ENCODE data around the gene ANXA5. TPM values are rescaled to one million over a fixed set of nuclear protein-coding genes. Genes with fewer than 3 reads are reported as not detected.
A peak's percentile ranks its signal among the peaks of the same experiment; 100 is the strongest.

Gene ANXA5
- total RNA-seq, 2 donors from 2014 or later: 103 to 108 TPM

DNA sequence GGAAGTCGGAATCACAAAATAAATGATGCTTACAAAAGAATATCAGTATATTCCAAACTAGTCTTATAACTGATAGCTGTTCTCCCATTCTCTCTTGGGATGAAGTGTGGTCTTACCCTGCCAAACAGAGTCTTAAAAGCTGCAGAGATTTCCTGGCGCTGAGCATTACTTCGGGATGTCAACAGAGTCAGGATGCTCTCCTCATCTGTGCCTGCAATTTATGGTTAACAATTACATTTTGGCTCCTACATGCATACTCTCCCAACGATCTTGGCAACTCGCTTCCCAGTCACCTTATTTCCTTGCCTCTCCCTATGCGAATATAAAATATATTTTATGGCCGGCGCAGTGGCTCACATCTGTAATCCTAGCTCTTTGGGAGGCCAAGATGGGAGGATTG lies 12.2 kb downstream of the ANXA5 start:
- H3K36me3 Mint-ChIP-seq (ENCODE audit: low read depth): peaks cover 8% of the 10 kb centered on the region
- ATAC-seq: no peak
- H3K4me3 Mint-ChIP-seq: no peak overlapping the region

GRCh38 chr4:121684016-121684415 lies 12.8 kb downstream of the ANXA5 start:
- H3K4me1 Mint-ChIP-seq: peaks cover 10% of the 10 kb centered on the region
- H3K36me3 Mint-ChIP-seq (ENCODE audit: low read depth): peaks cover 13% of the 10 kb centered on the region
- H3K27me3 Mint-ChIP-seq: no peaks in the 10 kb centered on the region
- H3K27ac Mint-ChIP-seq: no peak overlapping the region
- ATAC-seq (no peak), DNase-seq (no peak)
- H3K9me3 ChIP-seq (ENCODE audit: control insufficient read depth, low read length, poor library complexity, severe bottlenecking): no peaks in the 10 kb centered on the region
- no peak overlapping the region for H3K4me3 Mint-ChIP-seq

More for the DNA sequence above, 12.2 kb downstream of the ANXA5 start:
- DNase-seq: no peak
- Mint-ChIP-seq H3K27ac (no peak overlapping the region), H3K4me1 (peaks cover 6% of the 10 kb centered on the region), H3K27me3 (no peaks in the 10 kb centered on the region)
- no peaks in the 10 kb centered on the region for H3K9me3 ChIP-seq (ENCODE audit: control insufficient read depth, low read length, poor library complexity, severe bottlenecking)

DNA sequence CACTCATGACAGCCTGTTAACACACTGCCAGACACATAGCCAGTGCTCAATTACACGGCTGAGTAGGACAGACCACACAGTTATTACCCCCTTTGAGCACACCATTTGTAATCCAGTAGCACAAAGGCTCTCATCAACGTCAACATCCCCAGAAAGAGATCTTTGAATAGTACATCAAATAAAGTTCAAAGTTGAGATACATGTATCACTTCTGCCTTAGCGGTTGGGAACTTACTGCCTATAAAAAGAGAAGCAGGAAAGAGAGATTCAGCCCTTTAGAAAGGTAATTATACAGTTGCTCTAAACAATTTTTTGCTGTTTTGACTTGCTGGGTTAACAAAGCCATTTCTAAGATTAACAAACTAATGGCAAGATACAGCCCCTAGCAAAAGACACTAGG lies 16.2 kb downstream of the ANXA5 start:
- peaks cover 10% of the 10 kb centered on the region for H3K4me1 Mint-ChIP-seq
- H3K9me3 ChIP-seq (ENCODE audit: control insufficient read depth, low read length, poor library complexity, severe bottlenecking): no peaks in the 10 kb centered on the region
- ATAC-seq (no peak), DNase-seq (no peak)
- no peak overlapping the region for H3K4me3 Mint-ChIP-seq
- H3K27me3 Mint-ChIP-seq: no peaks in the 10 kb centered on the region
- H3K27ac Mint-ChIP-seq: peak overlapping the region; percentile 29
- peaks cover 9% of the 10 kb centered on the region for H3K36me3 Mint-ChIP-seq (ENCODE audit: low read depth)

GRCh38 chr4:121679951-121680350 lies 16.8 kb downstream of the ANXA5 start:
- peaks cover 4% of the 10 kb centered on the region for H3K36me3 Mint-ChIP-seq (ENCODE audit: low read depth)
- peaks cover 5% of the 10 kb centered on the region for H3K4me1 Mint-ChIP-seq
- H3K27ac Mint-ChIP-seq: peak overlapping the region; percentile 29
- ATAC-seq (no peak), DNase-seq (no peak)
- no peaks in the 10 kb centered on the region for H3K9me3 ChIP-seq (ENCODE audit: control insufficient read depth, low read length, poor library complexity, severe bottlenecking)
- H3K4me3 Mint-ChIP-seq: no peak overlapping the region
- H3K27me3 Mint-ChIP-seq: no peaks in the 10 kb centered on the region

- DNase-seq (no peak), ATAC-seq (no peak)
- peaks cover 4% of the 10 kb centered on the region for H3K36me3 Mint-ChIP-seq (ENCODE audit: low read depth)
- no peaks in the 10 kb centered on the region for H3K9me3 ChIP-seq (ENCODE audit: control insufficient read depth, low read length, poor library complexity, severe bottlenecking)
- peak overlapping the region; percentile 29 for H3K27ac Mint-ChIP-seq
- H3K4me1 Mint-ChIP-seq: peaks cover 5% of the 10 kb centered on the region
- H3K4me3 Mint-ChIP-seq: no peak overlapping the region
- no peaks in the 10 kb centered on the region for H3K27me3 Mint-ChIP-seq
Measured at GRCh38 chr4:121679267-121679666, 17.5 kb downstream of the ANXA5 start.

DNA sequence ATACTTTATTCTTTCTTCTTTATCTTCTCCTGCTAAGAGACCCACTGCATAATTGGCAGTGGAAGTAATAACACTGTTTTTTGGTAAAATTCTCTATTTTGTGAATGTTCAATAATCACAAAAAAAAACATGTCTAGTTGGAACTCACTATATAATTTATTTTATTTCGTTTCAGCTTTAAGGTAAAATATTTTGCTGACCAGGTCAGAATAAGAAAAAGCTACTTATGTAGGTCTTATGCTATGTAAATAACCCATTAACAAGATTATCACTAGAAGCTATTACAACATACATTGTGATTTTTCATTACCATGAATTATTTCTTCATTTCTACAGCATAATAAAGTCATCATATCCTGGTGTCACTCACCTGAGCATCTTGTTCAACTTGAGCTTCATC lies 19.3 kb downstream of the ANXA5 start:
- H3K9me3 ChIP-seq (ENCODE audit: control insufficient read depth, low read length, poor library complexity, severe bottlenecking): no peaks in the 10 kb centered on the region
- DNase-seq: no peak
- Mint-ChIP-seq H3K4me1 (peaks cover 6% of the 10 kb centered on the region), H3K27ac (peak overlapping the region; percentile 51), H3K4me3 (no peak overlapping the region), H3K36me3 (ENCODE audit: low read depth) (peaks cover 4% of the 10 kb centered on the region), H3K27me3 (no peaks in the 10 kb centered on the region)
- no peak for ATAC-seq

DNA sequence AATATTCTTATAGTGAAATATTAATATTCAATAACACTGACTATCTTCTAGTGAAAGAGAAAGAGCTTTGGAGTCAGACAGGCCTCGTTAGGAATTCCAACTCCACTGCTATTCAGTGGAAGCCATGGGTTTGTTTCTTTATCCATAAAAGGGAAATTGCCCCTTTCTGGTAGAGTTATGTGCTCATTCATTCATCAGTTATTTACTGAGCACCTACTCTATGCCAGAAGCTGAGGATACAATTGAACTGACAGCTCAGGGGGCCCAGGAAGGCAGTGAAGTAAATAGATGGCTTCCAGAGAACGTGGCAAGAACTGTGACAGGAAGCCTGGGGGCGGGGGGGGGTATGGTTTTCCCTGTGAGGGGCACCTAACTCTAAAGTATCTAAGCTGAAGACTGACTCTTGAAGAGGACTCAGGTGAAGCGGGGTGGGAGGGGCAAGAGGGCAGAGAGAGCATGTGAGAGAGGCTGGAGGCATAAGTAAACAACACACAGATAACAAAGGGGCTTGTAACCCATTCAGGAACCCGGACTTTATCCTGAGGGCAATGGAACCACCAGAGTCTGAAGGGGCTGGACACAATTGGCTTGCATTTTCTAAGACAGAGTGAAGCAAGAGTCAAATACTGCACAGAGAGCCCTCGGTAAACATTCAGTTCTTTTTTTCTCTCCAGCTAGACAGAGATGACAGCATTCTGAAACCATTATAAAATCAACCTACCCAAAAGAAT lies 20.3 kb downstream of the ANXA5 start:
- Mint-ChIP-seq H3K4me3 (no peak overlapping the region), H3K27me3 (no peaks in the 10 kb centered on the region), H3K36me3 (ENCODE audit: low read depth) (peaks cover 10% of the 10 kb centered on the region), H3K27ac (peak overlapping the region; percentile 51), H3K4me1 (peaks cover 8% of the 10 kb centered on the region)
- DNase-seq (no peak), ATAC-seq (no peak)
- H3K9me3 ChIP-seq (ENCODE audit: control insufficient read depth, low read length, poor library complexity, severe bottlenecking): no peaks in the 10 kb centered on the region

DNA sequence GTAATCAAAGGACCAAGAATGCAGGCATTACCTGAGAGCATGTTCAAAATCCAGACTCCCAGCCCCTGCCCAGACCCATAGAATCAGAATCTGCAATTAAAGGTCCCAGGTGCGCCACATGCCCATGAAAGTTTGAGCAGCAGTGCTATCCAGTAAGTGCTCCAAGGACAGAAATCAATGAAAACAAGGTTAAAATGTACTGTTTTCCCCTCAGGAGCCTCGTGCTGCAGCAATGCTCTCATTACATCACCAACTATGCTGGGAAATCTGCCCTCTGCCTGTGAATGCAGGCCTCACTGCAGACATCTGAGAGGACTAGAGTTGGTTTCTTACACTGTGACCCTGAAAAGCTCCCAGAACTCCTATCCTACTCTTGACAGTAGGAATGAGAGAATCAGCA lies 21.1 kb downstream of the ANXA5 start:
- no peak overlapping the region for H3K27ac Mint-ChIP-seq
- no peaks in the 10 kb centered on the region for H3K27me3 Mint-ChIP-seq
- no peak for ATAC-seq
- H3K36me3 Mint-ChIP-seq (ENCODE audit: low read depth): peaks cover 13% of the 10 kb centered on the region
- H3K4me1 Mint-ChIP-seq: peaks cover 10% of the 10 kb centered on the region
- H3K9me3 ChIP-seq (ENCODE audit: control insufficient read depth, low read length, poor library complexity, severe bottlenecking): no peaks in the 10 kb centered on the region
- H3K4me3 Mint-ChIP-seq: no peak overlapping the region
- no peak for DNase-seq

GRCh38 chr4:121674696-121675095 lies 22.1 kb downstream of the ANXA5 start:
- ATAC-seq: no peak
- no peak overlapping the region for H3K4me3 Mint-ChIP-seq
- DNase-seq: no peak
- no peak overlapping the region for H3K27ac Mint-ChIP-seq
- H3K36me3 Mint-ChIP-seq (ENCODE audit: low read depth): peaks cover 13% of the 10 kb centered on the region
- H3K27me3 Mint-ChIP-seq: no peaks in the 10 kb centered on the region
- H3K4me1 Mint-ChIP-seq: peaks cover 10% of the 10 kb centered on the region
- H3K9me3 ChIP-seq (ENCODE audit: control insufficient read depth, low read length, poor library complexity, severe bottlenecking): no peaks in the 10 kb centered on the region

GRCh38 chr4:121674191-121674590 lies 22.6 kb downstream of the ANXA5 start:
- Mint-ChIP-seq H3K36me3 (ENCODE audit: low read depth) (peaks cover 13% of the 10 kb centered on the region), H3K27me3 (no peaks in the 10 kb centered on the region), H3K4me3 (no peak overlapping the region), H3K27ac (no peak overlapping the region), H3K4me1 (peaks cover 7% of the 10 kb centered on the region)
- DNase-seq: no peak
- no peak for ATAC-seq
- no peaks in the 10 kb centered on the region for H3K9me3 ChIP-seq (ENCODE audit: control insufficient read depth, low read length, poor library complexity, severe bottlenecking)

GRCh38 chr4:121669163-121669550 lies 27.6 kb downstream of the ANXA5 start:
- H3K4me1 Mint-ChIP-seq: peaks cover 6% of the 10 kb centered on the region
- H3K4me3 Mint-ChIP-seq: no peak overlapping the region
- no peaks in the 10 kb centered on the region for H3K9me3 ChIP-seq (ENCODE audit: control insufficient read depth, low read length, poor library complexity, severe bottlenecking)
- ATAC-seq (no peak), DNase-seq (no peak)
- H3K27ac Mint-ChIP-seq: no peak overlapping the region
- no peaks in the 10 kb centered on the region for H3K27me3 Mint-ChIP-seq
- H3K36me3 Mint-ChIP-seq (ENCODE audit: low read depth): peaks cover 23% of the 10 kb centered on the region

- ATAC-seq (no peak), DNase-seq (no peak)
- Mint-ChIP-seq H3K36me3 (ENCODE audit: low read depth) (peaks cover 25% of the 10 kb centered on the region), H3K27me3 (no peaks in the 10 kb centered on the region), H3K4me1 (peaks cover 6% of the 10 kb centered on the region), H3K4me3 (no peak overlapping the region), H3K27ac (no peak overlapping the region)
- no peaks in the 10 kb centered on the region for H3K9me3 ChIP-seq (ENCODE audit: control insufficient read depth, low read length, poor library complexity, severe bottlenecking)
Measured at GRCh38 chr4:121668368-121669162, 28.2 kb downstream of the ANXA5 start.

- peaks cover 16% of the 10 kb centered on the region for H3K36me3 Mint-ChIP-seq (ENCODE audit: low read depth)
- H3K27me3 Mint-ChIP-seq: no peaks in the 10 kb centered on the region
- ATAC-seq: no peak
- H3K27ac Mint-ChIP-seq: no peak overlapping the region
- no peak for DNase-seq
- no peaks in the 10 kb centered on the region for H3K9me3 ChIP-seq (ENCODE audit: control insufficient read depth, low read length, poor library complexity, severe bottlenecking)
- no peaks in the 10 kb centered on the region for H3K4me1 Mint-ChIP-seq
- H3K4me3 Mint-ChIP-seq: no peak overlapping the region
Measured at GRCh38 chr4:121666091-121666679, 30.6 kb downstream of the ANXA5 start.
